TTC549 (cell line): Measurements from ENCODE around the gene ERGIC1.
"Not testable (repeated sequence)": the region's sequence is repeated elsewhere in the genome, so short reads cannot be mapped to it uniquely, and the experiment has no call there.

Source experiments
- FAIRE-seq: peaks from 2 replicates; lab custom pipeline; 2012; peaks lifted over from hg19 to GRCh38; lab: Jason Lieb, UNC

The ERGIC1 gene

DNA sequence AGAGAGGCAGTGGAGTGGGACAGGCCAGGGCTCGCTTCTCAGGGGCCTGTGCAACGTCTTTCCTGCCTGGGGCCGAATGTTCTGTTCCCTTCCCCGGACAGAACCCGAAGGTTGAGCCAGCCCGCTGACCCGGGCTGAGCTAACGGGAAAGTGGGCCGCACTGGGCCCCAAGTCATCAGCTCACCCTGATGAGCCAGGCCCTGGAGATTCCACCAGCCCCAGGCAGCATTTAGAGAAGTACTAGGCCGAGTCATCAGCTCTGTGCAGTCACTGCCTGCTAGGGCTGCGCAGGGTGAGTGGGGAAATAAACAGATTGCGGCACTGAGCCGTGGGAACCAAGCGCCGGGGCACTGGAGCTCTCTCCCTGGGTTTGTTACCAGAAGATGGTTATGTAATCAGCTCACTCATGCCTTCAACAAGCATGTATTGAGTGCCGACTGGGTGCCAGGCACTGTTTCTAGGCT is 33.9 kb upstream of the ERGIC1 start:
- no peak for FAIRE-seq

GRCh38 chr5:172801179-172801671 is 32.8 kb upstream of the ERGIC1 start:
- FAIRE-seq, result no peak

- FAIRE-seq, result no peak
Measured at GRCh38 chr5:172802112-172802511, 31.9 kb upstream of the ERGIC1 start.

DNA sequence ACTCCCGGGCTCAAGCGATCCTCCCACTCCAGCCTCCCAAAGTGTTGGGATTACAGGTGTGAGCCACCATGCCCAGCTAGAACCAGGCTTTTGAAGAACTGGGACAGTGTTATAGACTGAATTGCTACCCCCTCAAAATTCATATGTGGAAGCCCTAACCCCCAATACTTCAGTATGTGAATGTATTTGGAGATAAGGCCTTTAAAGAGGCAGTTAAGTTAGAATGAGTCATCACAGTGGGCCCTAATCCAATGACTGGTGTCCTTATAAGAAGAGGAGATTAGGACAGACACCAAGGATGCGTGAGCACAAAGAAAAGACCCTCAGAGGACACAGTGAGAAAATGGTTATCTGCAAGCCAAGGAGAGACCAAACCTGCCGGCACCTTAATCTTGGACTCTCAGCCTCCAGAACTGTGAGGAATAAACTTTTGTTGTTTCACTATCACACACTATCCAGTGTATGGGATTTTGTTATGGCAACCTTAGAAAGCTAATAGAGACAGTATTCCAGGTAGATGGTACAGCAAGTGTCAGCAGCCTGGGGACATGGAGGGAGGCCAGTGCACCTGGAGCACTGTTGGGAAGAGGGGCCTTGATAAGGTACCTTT is 31.4 kb upstream of the ERGIC1 start:
- no peak for FAIRE-seq

GRCh38 chr5:172805018-172805683 is 28.9 kb upstream of the ERGIC1 start:
- FAIRE-seq, result no peak

DNA sequence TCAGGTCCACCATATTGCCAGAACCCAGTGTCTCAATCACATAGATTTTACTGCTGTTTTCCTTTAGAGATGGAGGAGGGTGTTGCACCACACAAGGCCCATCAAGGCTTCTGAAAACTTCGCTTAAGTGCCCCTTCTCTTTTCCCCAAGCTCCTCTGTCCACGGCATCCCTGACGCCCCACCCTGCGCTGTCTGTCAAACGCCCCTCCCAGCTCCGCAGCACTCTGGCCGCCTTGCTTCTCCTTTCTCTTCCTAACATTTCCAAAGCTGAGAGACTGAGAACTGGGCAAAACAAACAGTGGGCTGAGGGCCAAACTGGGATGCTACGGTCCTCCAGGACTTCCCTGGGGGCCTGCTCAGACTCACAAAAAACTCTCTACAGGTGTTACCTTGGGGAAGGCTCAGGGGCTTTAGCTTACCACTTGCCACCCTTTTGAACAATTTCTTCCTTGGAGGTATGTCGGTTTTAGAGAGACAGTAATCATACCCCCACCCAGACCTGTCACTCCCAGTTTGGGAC is 28.3 kb upstream of the ERGIC1 start:
- no peak for FAIRE-seq

DNA sequence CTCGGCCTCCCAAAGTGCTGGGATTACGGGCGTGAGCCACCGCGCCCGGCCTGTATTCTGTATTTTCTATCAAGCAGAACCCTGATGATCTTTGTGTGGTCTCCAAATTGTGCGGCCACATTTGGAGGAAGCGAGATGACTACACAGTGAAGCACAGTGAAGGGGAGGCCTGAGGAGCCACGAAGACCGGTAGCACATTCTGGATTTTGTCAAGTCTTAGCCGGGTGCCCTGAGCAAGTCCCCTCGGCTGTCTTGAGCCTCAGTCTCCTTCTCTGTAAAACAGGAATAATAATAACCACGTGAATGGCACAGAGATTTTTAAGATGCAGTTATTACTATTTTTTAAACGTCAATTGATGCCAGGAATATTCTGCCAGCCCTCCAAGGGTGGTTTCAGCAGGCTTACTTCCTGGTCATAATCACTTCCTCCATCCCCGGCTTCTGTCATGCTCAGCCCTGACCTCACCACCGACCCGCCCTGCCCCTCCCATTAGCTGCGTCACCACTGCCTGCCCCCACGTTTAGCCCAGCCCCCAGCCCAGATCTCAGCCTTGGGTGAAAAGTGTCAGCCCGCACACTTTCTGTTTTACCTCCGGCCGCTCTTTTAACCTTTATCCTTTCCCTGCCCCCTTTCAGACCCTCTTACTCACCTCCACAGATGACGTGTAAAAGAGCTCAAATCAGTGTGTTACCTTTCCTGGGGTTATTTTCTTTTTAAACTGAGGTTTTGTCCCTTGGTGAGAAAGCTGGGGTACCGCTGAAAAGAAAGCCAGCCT is 27.0 kb upstream of the ERGIC1 start:
- FAIRE-seq, result no peak

- FAIRE-seq, result no peak
Measured at GRCh38 chr5:172807766-172808311, 26.2 kb upstream of the ERGIC1 start.

DNA sequence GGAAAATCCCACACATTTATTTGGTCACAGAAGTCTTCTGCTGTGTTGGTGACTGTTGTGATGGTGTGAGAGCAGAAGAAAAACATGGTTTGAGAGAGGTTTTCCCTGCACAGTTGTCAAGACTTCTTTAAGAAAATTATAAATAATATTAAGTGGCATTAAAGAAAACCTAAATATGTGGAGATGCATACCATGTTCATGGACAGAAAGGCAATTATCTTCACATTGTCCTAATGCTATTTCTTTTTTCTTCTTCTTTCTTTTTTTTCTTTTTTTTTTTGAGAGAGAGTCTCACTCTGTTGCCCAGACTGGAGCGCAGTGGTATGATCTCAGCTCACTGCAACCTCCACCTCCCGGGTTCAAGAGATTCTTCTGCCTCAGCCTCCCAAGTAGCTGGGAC is 24.3 kb upstream of the ERGIC1 start:
- no peak for FAIRE-seq

- not testable (repeated sequence) for FAIRE-seq
Measured at GRCh38 chr5:172810996-172811395, 23.1 kb upstream of the ERGIC1 start.

GRCh38 chr5:172815631-172816030 is 18.4 kb upstream of the ERGIC1 start:
- FAIRE-seq, result no peak

DNA sequence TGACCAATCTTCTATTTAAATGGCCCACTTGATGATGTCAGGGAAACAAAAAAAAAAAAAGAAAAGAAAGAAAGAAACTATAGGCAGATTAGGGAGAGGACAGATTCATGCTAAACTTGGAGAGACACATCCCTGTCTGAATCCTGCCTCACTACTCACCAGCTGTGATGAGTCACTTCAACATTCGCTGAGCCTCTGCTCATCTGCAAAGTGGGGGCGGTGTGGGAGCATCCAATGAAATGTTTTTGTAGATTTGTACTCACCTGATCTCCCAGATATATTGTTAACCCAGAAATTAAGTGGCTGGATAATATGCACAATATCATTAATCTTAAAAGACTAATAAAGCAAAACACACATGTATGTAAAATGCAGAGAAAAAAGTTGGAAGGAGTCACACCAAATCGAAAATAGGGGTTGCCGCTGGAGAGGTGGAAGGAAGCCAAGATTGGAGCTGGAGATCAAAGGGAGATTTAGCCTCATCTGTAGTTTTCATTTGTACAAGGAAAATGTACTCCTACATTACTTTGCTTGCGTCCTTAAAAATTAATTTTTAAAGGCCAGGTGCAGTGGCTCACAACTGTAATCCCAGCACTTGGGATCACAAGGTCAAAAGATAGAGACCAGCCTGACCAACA is 17.0 kb upstream of the ERGIC1 start:
- FAIRE-seq, result no peak

DNA sequence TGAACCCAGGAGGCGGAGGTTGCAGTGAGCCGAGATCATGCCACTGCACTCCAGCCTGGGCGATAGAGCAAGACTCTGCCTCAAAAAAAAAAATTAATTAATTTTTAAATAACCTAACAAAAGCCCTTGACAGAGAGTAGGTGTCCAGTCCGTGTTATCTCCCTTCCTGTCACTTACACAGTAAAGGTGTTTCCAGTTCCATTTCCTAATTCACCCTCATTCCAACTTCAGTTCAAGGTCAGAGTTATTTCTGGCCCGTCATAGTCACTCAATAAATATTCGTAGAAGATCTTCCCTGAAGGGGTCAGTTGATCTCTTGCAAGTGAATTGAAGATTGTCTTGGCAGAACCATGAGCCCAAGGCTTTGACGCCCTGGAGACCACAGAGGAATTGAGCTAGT is 16.4 kb upstream of the ERGIC1 start:
- FAIRE-seq, result no peak

GRCh38 chr5:172818081-172818480 is 16.0 kb upstream of the ERGIC1 start:
- no peak for FAIRE-seq

GRCh38 chr5:172819569-172819968 is 14.5 kb upstream of the ERGIC1 start:
- no peak for FAIRE-seq

DNA sequence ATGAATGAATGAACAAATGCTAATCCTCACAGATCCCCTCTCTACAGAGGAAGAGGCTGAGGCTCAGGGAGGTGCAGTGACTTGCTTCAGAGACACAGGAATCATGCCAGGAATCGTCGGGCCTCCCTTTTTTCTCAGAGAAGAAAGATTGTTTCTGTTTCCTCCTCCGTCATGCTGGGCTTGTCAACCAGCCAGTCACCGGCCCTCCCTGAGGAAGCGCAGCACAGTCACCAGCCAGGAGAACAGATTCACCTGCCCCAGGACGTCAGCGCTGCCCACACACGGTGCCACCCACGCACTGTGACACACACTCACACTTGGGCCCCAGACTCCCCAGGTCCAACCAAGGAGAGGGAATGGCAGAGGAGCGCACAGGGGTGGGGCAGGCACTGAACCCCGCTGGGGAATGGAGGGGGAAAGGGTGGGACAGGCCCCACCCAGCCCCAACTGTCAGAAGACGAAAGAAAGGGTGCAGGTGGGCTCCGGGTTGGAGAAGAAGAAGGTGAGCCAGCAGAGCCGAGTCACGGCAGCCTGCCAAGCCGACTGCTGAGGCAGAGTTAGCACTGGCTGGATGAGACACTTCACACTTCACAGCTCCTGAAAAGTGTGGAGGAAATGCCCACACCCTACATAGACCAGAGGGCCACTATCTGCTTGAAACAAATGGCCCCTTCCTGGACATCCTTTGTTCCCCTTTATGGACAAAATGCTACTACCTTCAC is 13.8 kb upstream of the ERGIC1 start:
- FAIRE-seq, result no peak

- no peak for FAIRE-seq
Measured at GRCh38 chr5:172821340-172821985, 12.6 kb upstream of the ERGIC1 start.

DNA sequence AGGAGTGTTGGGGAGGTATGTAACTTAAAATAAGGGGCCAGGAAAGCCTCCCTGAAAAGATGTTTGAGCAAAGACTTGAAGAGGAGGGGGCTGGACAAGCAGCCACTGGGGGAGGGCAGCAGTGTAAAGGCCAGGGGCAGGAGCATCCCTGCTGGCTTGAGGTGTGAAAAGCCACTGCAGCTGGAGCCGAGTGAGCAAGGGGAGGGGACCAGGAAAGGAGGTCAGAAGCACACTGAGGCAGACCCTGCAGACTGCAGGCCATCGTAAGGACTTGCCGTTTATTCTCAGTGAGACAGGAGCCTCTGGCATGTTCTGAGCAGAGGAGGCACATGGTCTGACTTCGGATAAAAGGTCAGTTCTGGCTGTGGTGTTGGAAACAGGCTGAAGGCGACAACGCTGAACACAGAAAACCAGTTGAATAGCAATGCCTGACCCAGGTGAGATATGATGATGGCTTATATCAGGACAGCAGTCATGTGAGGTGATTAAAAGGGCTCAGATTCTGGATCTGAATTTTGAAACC is 10.2 kb upstream of the ERGIC1 start:
- FAIRE-seq, result no peak

DNA sequence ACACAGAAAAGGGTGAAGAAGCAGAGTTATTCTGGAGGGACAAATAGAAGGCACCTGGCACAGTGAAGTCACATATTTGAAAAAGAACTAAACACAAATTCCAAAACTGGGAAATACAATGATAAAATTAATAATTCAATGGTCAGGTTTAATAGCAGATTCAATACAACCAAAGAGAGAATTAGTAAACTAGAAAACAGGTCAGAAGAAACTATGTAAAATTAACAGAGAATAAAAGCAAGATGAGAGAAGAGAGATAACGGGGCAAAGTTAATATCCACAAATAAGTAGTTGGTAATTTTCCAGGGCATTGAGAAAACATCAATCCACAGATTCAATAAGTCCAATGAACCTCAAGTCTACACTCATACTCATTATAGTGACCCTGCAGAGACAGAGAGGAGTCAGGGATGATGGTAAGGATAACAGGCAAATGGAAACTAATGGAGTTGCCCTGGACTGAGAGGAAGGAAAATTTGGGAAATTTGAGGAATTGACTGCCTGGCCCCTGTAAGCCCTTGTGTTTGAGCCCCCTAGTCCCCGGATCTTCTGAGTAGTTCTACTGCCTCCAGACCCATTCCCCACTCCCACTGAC is 8.3 kb upstream of the ERGIC1 start:
- FAIRE-seq, result no peak

- no peak for FAIRE-seq
Measured at GRCh38 chr5:172827841-172828240, 6.2 kb upstream of the ERGIC1 start.
